ENCODE measurements around the gene ARHGEF33.

DNA sequence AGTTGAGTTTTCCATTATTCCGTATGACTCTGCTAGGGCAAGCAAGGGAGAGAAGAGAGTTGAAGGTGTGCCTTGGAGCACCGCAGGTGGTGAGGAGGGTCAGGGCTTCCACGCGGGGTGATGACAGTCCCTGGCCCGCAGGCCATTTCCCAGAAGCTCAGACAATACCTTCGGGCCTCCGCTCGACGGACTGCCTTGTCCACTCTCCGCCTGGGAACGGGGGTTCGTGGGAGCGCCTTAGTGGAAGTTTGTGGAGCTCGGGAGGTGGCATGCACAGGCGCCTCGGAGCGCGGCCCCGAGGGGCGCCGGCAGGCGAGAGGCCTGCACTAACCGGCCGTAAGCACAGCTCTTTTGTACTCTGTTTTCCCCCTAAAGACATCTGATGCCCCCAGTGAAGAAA is 69.8 kb downstream of the ARHGEF33 start:
- no peak for TF ChIP-seq CTCF (IDR thresholded peaks at IDR 0.05)
- TF ChIP-seq POLR2A (IDR thresholded peaks at IDR 0.05; ENCODE audit: low read length) = no peak
- no peak for TF ChIP-seq NR3C1 (IDR thresholded peaks at IDR 0.05)

All from A549 (cell line).